Keratinocyte (primary cell): ENCODE measurements around the gene ITGB4.

Source experiments
- CTCF ChIP-seq, 3 experiments: IDR thresholded peaks in 1 of 3; conservative IDR thresholded peaks in 1 of 3; optimal IDR thresholded peaks in 1 of 3; 2 replicates in 2 of 3; 3 replicates in 1 of 3; pipeline versions ENCODE3 to v1.5.1; 2011; ENCODE audit warnings: low read length in 3 of 3, mild to moderate bottlenecking in 3 of 3, moderate library complexity in 2 of 3, control low read depth in 1 of 3, inconsistent platforms in 1 of 3; ENCODE audit not compliant: insufficient read depth in 2 of 3; ENCODE audit errors: extremely low read depth in 1 of 3
- EZH2 ChIP-seq: IDR thresholded peaks from one replicate; pipeline ENCODE4 v1.6.1; 2012; ENCODE audit warnings: inconsistent platforms, mild to moderate bottlenecking, low read length, moderate library complexity

DNA sequence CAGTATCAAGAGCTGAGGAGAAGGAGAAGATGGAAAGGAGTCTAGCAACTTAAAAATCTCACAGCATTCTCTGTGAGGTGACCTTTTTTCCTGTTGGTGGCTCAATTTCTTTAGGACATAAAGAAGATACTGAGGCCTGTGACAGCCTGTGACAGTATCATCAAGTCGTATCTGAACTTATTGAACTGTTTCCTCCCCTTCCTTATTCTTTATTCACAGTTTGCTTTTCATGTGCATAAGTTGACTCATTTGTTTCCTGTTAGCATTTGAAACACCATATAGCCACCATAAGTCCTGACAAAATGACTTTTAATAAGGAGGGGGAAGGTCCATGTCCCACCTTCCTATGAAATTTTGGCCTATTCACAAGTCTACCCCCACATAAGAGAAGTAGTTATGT is 72.2 kb downstream of the ITGB4 start:
- TF ChIP-seq CTCF (optimal IDR thresholded peaks at IDR 0.05 in 1 of 3, IDR thresholded peaks at IDR 0.05 in 1 of 3, conservative IDR thresholded peaks at IDR 0.05 in 1 of 3; ENCODE audit: extremely low read depth in 1 of 3, insufficient read depth in 2 of 3, low read length in 3 of 3) (no peak), EZH2 (no peak)
